ENCODE data around the gene DNAJA1.
"Not testable (repeated sequence)": the region's sequence is repeated elsewhere in the genome, so short reads cannot be mapped to it uniquely, and the experiment has no call there.

DNAJA1 gene

GRCh38 chr9:33024966-33025571, at the start of gene DNAJA1:
TSS of gene DNAJA1 (plus strand) at chr9:33025273. CDS start at chr9:33026485, 1,212 bp downstream.
- DNase-seq (ENCODE audit: low read depth, low spot score) = peak; percentile 79

GRCh38 chr9:32978051-32978450, 47.0 kb upstream of the DNAJA1 start:
- DNase-seq (ENCODE audit: low read depth, low spot score) = no peak

- no peak for DNase-seq (ENCODE audit: low read depth, low spot score)
Measured at GRCh38 chr9:32986971-32987370, 38.1 kb upstream of the DNAJA1 start.

- no peak for DNase-seq (ENCODE audit: low read depth, low spot score)
Measured at GRCh38 chr9:32989660-32990059, 35.4 kb upstream of the DNAJA1 start.

- DNase-seq (ENCODE audit: low read depth, low spot score) = no peak
Measured at GRCh38 chr9:32991897-32992594, 33.0 kb upstream of the DNAJA1 start.

GRCh38 chr9:32992595-32993238, 32.4 kb upstream of the DNAJA1 start:
- DNase-seq (ENCODE audit: low read depth, low spot score) = no peak

GRCh38 chr9:33000682-33001055, 24.4 kb upstream of the DNAJA1 start:
- not testable (repeated sequence) for DNase-seq (ENCODE audit: low read depth, low spot score)

- not testable (repeated sequence) for DNase-seq (ENCODE audit: low read depth, low spot score)
Measured at GRCh38 chr9:33005335-33005734, 19.7 kb upstream of the DNAJA1 start.

- DNase-seq (ENCODE audit: low read depth, low spot score) = no peak
Measured at GRCh38 chr9:33007755-33008154, 17.3 kb upstream of the DNAJA1 start.

GRCh38 chr9:33011831-33012230, 13.2 kb upstream of the DNAJA1 start:
- DNase-seq (ENCODE audit: low read depth, low spot score) = no peak

GRCh38 chr9:33012328-33013069, 12.6 kb upstream of the DNAJA1 start:
- DNase-seq (ENCODE audit: low read depth, low spot score) = no peak

- DNase-seq (ENCODE audit: low read depth, low spot score) = no peak
Measured at GRCh38 chr9:33013962-33014664, 11.0 kb upstream of the DNAJA1 start.

GRCh38 chr9:33014665-33015014, 10.4 kb upstream of the DNAJA1 start:
- no peak for DNase-seq (ENCODE audit: low read depth, low spot score)

- no peak for DNase-seq (ENCODE audit: low read depth, low spot score)
Measured at GRCh38 chr9:33017283-33018041, 7.6 kb upstream of the DNAJA1 start.

GRCh38 chr9:33019797-33020196, 5.3 kb upstream of the DNAJA1 start:
- no peak for DNase-seq (ENCODE audit: low read depth, low spot score)

GRCh38 chr9:33022303-33022702, 2.8 kb upstream of the DNAJA1 start:
- DNase-seq (ENCODE audit: low read depth, low spot score) = no peak

- no peak for DNase-seq (ENCODE audit: low read depth, low spot score)
Measured at GRCh38 chr9:33022755-33023154, 2.3 kb upstream of the DNAJA1 start.

GRCh38 chr9:33023661-33024060, 1.4 kb upstream of the DNAJA1 start:
- no peak for DNase-seq (ENCODE audit: low read depth, low spot score)

GRCh38 chr9:33024126-33024965, 727 bp upstream of the DNAJA1 start:
- no peak for DNase-seq (ENCODE audit: low read depth, low spot score)

Data from brain pericyte (primary cell).